Stomach (tissue), 4 donors: ENCODE measurements around the gene KRT8.

Experiments used
- EP300 ChIP-seq: sonication (generic); formaldehyde crosslinking; IDR thresholded peaks from one replicate; pipeline ENCODE4 v1.6.1; 2017; ENCODE audit warnings: antibody characterized with exemption
- POLR2A ChIP-seq, 4 donors: fragments of 450-650 bp; IDR thresholded peaks; one replicate each; pipeline ENCODE4 v1.6.1; 2016; ENCODE audit warnings: antibody characterized with exemption in 4 of 4, control low read depth in 2 of 4, mild to moderate bottlenecking in 1 of 4, moderate library complexity in 1 of 4
- TF ChIP-seq, protein P1 (sequence below), 7 experiments: fragments of 450-650 bp in 4 of 7; fragments of 200-600 bp in 3 of 7; sonication (generic) in 3 of 7; IDR thresholded peaks; one replicate each; pipeline ENCODE4 v1.5.1; 2016 to 2019; ENCODE audit warnings: antibody characterized with exemption in 7 of 7, control low read depth in 2 of 7, mild to moderate bottlenecking in 1 of 7

- TF ChIP-seq, protein P1, sequence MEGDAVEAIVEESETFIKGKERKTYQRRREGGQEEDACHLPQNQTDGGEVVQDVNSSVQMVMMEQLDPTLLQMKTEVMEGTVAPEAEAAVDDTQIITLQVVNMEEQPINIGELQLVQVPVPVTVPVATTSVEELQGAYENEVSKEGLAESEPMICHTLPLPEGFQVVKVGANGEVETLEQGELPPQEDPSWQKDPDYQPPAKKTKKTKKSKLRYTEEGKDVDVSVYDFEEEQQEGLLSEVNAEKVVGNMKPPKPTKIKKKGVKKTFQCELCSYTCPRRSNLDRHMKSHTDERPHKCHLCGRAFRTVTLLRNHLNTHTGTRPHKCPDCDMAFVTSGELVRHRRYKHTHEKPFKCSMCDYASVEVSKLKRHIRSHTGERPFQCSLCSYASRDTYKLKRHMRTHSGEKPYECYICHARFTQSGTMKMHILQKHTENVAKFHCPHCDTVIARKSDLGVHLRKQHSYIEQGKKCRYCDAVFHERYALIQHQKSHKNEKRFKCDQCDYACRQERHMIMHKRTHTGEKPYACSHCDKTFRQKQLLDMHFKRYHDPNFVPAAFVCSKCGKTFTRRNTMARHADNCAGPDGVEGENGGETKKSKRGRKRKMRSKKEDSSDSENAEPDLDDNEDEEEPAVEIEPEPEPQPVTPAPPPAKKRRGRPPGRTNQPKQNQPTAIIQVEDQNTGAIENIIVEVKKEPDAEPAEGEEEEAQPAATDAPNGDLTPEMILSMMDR (IDR thresholded peaks at IDR 0.05), result no peak
- TF ChIP-seq POLR2A (IDR thresholded peaks at IDR 0.05), result no peak
- TF ChIP-seq EP300, result no peak
Measured at GRCh38 chr12:52914576-52915121, 9.8 kb upstream of the KRT8 start.
